HG02981 (cell line): ENCODE data around the gene KLF18.
"Not testable (repeated sequence)": the region's sequence is repeated elsewhere in the genome, so short reads cannot be mapped to it uniquely, and the experiment has no call there.

Experiments used
- ATAC-seq: cut with Tn5 transposase; IDR thresholded peaks from one replicate; pipeline ENCODE4 v1.9.1; 2021; ENCODE audit warnings: mild to moderate bottlenecking, moderate library complexity; ENCODE audit not compliant: unreplicated experiment

KLF18 gene

DNA sequence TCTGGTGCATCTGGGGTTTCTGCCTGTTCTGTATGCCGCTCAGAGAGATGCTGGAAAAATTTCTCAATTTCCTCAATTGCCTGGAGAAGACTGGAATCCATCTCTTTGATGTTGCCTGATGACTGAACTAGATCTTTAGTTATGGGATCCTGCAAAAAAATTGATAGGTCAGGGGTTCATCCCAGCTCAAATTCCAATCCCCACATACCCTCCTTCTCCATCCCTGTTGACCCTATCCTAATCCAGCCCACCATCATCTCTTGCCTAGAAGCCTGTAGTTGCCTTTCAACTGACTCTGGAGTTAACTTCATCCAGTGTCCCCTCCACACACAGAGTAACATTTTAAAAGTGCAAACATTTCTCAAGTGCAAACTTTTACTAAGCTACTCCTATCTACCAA lies at the start of gene KLF18:
Gene KLF18, minus strand, starts transcription at position 101 of the 400 bp plus-strand sequence. Its CDS starts 0 bp downstream, at position 101.
- ATAC-seq = no peak

DNA sequence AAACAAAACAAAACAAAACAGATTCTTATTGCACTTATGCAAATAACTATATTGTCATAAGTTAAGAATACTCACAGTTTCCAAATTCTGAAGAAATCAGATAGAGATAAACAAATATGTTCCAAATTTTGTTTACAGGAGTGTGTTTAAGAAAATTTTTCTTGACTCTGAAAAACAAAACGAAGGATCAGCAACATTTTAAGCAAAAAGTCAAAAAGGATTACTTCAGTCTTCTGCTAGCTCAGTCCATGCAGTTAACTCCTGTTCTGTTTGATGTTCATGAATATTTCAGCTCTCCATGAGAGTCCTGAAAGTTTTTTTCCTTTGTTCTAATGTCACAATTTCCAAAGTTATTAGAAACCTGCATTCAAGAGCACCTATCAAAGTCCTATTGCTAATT lies 33.2 kb upstream of the KLF18 start:
- ATAC-seq = no peak

DNA sequence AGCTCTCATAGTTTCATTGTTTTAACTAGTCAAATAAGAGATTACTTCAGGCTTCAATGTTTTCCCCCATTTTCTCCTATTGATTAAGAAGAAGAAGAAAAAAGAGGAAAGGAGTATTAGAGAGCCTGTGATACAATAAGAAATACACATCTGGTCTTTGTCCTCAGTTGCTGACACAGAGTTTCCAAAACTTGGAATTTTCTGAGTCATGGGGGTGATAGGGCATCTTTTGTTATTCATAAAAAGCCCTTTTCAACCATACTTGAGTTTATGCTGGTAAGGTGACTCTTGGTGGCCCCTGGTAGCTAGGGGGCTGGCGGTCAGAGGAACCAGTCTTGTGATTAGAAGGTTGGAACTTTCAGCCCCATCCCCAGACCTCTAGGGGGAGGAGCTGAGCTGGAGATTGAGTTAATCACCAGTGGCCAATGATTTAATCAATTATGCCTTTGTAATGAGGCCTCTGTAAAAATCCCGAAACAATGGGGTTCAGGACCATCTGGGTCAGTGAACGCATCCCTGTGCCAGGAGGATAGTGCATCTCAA lies 28.9 kb upstream of the KLF18 start:
- no peak for ATAC-seq

DNA sequence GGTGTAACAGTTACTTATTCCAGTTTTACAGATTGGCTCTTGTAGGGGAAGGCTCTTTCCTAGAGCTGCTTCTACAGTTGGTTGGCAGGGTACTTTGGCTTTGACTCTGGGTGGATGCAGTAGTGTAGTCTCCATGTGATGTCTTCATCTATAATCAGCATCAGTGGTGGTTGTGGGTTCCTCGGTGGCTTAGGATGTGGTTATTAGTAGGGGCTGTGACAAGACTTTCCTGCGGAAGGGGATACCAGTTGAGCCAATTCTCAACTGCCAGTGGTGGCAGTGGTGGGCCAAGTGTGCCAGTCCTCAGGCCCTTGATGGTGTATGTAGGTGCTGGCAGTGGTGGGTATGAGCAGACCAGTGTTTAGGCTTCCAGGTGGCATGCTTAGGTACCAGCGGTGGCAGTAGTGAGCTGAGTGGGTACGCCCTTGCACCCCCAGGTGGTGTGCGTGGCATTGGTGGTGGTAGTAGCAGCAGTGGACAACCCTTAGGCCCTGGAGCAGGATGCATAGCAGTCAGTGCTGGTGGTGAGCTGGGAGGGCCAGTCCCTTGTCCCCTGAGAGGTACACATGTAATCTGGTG lies 27.2 kb upstream of the KLF18 start:
- no peak for ATAC-seq

DNA sequence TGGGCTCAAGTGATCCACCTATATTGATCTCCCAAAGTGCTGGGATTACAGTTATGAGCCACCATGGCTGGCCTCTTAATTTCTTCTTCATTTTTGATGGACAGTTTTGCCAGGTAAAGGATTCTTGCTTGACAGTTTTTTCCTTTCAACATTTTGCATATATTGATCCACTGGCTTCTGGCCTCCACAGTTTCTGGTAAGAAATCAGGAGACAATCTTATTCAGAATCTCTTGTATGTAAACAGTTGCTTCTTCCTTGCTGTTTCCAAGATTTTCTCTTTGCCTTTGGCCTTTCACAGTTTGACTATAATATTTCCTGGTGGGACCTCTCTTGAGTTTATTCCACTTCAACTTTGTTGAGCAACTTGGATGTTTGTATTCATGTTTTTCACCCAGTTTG lies 20.1 kb upstream of the KLF18 start:
- no peak for ATAC-seq

DNA sequence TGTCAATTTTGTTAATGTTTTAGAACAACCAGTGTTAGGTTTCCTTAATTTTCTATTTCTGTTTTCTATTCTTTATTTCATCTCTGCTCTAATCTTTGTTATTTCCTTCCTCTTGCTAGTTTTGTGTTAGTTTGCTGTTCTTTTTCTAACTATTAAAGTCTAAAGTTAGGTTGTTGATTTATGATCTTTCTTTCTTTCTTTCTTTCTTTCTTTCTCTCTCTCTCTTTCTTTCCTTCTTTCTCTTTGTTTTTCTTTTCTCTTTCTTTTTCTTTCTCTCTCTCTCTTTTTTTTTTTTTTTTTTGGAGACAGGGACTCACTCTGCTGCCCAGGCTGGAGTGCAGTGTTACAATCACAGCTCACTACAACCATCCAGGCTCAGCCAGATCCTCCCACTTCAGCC lies 17.4 kb upstream of the KLF18 start:
- ATAC-seq = no peak

DNA sequence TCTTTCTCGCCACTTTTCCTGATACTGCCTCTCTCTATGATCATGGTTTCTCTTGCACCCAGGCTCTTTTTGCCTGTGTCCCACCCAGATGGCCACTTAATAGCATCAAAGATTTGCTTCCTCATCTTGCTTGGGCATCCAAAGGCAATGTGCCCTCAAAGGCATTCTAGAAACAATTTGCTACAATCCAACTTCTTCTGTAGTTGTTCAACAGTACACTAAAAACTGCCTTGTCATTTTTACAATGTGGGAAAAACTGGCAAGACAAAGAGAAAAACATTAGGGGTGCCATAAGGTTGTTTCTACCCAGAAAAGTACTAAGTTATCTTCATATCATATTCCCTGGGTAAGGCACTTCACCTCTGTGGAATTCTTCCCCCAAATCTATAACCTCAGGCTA lies 16.5 kb upstream of the KLF18 start:
- ATAC-seq = no peak

DNA sequence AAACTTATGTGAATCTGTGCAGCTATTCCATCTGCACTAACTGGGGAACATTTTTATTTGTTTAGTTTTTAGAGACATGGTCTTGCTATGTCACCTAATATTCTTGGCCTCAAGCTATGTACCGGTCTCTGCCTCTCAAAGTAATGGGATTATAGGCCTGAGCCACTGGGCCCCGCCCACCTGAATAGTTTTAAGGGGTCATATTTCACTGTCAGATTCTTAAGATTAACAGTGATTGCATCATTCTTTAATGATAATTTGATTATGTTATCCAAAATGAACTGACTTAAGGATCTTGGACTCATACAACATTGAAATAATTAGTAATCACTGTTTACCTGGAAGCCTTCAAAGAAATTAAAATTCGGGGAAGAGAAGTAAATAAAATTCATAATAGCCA lies 12.6 kb upstream of the KLF18 start:
- no peak for ATAC-seq

DNA sequence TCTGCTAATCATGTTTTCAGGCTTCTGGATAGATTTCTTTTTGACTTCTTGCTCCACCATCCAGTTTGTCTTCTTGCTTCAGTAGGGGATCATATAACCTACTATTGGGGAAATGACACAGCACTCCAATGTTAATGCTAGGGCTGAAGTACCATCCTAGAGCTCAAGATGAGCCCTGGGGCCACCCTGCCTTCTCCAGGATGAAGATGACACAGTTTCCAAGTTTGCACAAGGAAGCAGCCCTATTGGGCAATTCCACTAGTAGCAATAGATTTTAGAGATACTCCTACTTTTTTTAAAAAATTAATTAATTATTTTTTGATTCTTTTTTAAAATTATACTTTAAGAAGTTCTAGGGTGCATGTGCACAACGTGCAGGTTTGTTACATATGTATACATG lies 11.3 kb upstream of the KLF18 start:
- ATAC-seq = no peak

DNA sequence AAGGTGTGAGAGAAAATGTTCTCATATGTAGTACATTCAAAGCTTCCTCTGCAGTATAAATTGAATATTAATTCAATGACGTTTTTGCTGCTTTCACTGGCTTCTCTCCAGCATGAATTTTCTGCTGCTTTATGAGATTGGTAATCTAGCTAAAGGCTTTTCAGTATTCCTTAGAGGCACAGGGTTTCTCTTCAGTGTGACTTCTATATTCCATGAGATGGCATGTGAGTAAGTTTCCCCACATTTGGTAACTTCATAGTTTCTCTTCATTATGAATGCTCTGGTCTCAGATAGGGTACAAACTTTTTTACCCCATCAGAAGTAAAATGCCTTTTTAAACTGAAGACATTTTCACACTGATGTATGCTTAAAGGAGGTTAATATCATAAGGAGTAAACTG lies 10.4 kb upstream of the KLF18 start:
- no peak for ATAC-seq

DNA sequence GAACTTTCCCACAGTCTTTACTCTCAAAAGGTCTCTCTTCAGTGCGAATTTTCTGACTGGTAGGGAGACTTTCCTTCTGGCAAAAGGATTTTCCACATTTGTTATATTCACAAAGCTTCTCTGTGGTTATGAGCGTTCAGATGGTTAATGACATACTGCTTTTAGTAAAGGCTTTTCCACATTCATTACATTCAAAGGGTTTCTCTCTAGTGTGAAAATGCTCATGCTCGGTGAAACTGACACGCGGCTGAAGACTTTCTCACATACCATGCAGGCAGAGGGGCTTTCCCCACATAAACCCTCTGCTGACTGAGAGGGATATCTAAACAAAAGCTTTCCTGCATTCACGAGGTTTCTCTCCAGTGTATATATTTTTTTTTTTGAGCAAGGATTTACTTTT lies 9.9 kb upstream of the KLF18 start:
- ATAC-seq = no peak

DNA sequence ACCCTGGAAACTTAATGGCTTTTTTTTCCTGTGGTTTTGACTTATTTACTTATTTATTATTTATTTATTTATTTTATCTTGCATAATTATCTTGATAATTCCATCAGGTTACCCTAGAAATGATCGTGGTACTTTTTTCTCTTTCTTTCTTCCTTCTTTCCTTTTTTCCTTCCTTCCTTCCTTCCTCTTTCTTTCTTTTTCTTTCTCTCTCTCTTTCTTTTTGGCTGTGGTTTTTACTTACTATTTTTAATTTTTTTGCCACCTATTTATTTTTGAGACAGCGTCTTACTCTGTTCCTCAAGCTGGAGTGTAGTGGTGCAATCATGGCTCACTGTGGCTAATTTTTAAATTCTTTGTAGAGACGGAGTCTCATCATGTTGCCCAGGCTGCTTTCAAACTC lies 6.2 kb upstream of the KLF18 start:
- ATAC-seq = no peak

DNA sequence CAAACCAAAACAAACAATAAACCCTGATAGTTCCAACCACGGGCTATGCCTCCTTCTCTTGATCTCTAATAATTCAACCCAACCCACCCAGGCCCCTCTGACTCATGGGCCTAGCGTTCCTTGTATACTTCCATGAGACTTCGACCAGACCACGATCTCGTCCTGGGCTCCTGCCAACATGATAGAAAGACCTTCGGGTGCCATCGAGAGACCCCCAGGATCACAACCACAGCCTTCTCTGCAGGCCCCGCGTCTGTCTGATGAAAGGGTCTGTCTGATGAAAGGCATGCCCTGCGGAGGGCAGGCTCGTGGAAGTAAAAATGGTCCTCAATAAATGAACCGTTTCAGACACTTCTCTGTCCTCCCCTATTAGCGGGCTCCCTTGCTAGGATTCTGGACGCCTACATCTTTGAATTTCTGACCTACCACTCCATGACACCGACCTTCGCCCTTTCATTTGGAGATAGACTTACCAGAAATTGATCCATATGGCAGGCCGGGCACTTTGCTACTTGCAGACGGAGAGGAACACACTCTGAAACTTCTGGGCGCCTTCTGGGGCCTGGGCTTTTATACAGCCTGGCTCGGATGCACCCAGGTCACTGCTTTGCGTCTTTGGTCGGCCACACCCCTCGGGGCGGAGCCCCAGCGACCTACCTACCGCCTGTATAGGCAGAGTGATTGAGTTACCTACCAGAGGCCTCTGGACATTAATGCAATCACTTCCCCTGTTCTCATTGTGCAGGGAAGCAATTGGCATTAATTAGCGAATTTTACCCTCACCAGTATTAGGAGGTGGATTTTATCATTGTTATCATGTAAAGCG lies 5.3 kb upstream of the KLF18 start:
- no peak for ATAC-seq

DNA sequence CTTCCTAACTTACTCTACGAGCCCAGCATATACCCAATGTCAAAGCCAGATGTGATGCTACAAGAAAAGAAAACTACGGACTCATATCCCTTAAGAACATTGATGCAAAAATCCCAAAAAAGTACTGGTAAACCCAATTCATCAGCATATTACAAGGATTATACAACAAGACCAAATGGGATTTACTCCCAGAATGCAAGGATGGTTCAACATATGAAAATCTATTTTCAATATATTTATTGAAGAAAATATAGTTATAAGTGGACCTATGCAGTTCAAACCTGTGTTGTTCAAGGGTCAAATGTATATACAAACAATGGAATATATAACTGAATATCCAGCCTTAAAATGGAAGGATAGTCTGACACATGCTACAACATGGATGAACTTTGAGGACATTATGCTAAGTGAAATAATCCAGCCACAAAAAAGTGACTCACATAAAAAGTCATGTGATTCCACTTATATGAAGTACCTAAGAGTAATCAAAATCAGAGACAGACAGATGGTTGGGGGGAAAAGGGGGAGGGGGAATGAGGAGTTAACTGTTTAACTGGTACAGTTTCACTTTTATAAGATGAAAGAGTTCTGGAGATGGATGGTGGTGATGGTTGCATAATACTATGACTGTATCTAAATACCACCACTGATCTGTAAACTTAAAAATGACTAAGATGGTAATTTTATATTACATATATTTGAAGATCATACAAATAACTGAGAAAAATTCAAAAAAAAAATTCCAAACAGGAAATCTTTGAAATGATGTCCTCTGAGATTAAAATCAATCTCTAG lies 3.7 kb upstream of the KLF18 start:
- no peak for ATAC-seq

DNA sequence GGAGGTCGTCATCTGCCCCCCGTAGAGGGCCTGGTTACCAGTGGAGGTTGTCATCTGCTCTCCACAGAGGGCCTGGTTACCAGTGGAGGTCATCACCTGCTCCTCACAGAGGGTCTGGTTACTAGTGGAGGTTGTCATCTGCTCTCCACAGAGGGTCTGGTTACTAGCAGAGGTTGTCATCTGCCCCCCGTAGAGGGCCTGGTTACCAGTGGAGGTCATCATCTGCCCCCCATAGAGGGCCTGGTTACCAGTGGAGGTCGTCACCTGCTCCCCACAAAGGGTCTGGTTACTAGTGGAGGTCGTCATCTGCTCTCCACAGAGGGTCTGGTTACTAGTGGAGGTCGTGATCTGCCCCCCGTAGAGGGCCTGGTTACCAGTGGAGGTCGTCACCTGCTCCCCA lies 1.9 kb downstream of the KLF18 start:
- not testable (repeated sequence) for ATAC-seq

DNA sequence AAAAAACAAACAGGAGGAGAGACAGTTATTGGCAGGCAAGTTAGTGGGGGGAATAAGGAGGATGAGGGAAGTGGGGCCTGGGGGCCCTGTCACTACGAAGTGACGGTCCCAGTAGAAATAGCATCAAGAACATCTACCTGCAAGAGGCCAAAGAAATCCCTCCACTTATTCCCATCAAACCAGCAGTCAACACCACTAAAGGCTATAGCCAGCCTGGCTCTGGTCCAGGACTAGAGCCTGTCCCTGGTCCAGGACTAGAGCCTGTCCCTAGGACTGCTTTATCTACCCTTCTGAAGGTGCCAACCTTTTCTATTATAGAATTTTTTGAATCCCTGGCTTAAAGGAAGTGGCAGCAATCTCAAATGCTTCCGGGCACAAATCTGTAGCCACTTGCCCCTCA lies 3.2 kb downstream of the KLF18 start:
- no peak for ATAC-seq

DNA sequence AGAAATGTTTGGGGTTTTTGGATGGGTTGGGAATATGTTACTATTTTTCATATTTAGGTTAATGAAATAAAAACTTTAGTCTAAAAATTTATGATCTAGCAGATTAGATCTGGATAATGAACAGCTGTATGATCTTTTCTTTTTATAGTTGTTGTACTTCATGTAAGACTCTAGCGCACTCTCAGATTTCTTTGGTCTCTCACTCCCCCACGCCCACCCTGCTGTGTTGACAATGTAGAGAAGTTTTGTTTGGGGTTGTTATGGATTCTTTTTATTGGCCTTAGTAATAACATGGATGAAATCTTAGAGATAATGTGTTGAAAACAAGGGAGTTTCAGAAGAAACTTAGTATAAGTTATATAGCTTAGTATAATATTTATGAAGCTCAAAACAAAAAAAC lies 5.5 kb downstream of the KLF18 start:
- ATAC-seq = no peak

DNA sequence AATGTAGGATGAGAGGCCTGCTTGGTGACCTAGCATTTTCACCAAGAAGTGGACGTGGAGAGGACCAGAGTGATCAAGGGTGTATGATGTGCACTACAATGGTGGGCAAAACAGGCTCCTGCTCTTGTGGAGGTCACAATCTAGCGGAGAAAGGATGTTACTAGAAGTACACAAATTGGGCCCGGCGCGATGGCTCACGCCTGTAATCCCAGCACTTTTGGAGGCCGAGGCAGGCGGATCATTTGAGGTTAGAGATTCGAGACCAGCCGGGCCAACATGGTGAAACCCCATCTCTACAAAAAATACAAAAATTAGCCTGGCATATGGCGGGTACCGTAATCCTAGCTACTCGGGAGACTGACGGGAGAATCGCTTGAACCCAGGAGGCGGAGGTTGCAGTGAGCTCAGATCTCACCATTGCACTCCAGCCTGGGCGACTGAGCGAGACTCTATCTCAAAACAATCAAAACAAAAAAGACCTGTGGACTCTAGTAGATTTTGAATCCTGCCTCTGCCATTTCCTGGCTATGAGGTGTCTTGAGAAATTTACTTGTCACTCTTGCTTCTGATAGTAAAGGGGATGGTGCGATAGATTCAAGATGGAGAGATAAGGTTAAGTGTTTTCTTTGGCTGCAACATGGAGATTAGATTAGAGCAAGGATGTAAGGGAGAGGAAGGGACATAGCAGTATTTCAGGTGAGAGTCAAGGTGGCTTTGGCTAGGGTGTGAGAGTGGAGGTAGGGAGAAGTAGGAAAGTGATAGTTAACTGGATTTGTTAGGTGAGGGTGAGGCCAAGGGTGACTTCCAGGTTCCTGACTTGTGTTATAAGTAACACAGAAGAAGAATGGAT lies 7.1 kb downstream of the KLF18 start:
- ATAC-seq = no peak

DNA sequence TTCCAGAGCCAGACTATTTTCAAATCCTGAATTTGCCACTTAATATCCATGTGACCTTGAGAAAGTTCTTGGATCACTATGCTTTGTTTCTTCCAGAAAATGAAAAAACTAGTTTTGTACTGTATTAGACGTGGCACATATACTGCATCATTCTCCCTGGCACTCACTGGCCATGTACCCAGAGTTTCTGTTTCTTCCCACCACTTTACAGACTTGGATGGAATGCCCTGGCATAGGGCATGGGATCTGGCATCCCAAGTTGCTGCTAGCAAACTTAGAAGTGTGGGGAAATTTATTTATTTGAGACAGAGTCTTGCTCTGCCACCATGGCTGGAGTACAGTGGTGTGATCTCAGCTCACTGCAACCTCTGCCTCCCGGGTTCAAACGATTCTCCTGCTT lies 10.0 kb downstream of the KLF18 start:
- no peak for ATAC-seq

DNA sequence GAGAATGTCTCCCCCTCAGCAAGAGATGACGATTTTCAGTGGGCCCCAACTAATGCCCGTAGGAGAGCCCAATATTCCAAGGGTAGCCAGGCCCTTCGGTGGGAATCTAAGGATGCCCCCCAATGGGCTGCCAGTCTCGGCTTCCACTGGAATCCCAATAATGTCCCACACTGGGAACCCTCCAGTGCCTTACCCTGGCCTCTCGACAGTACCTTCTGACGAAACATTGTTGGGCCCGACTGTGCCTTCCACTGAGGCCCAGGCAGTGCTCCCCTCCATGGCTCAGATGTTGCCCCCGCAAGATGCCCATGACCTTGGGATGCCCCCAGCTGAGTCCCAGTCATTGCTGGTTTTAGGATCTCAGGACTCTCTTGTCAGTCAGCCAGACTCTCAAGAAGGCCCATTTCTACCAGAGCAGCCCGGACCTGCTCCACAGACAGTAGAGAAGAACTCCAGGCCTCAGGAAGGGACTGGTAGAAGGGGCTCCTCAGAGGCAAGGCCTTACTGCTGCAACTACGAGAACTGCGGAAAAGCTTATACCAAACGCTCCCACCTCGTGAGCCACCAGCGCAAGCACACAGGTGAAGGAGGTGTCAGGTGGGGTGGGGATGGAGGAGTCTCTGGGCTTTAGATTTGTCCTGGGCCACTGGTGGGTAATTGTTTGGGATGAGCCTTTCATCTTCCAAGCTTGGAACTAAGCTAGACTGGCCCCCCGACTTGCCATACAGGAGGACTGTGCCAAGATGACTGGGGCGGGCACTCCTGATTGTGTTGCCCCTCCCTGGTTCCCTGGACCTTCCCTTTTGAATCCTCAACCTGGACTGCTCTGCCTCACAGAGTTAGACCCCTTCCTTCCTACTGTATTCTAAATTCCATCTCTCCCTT lies 11.6 kb downstream of the KLF18 start:
- ATAC-seq = no peak
